Effector memory CD4-positive, alpha-beta T cell (primary cell): ENCODE results near the gene PIAS4.
"Not testable (repeated sequence)": the region's sequence is repeated elsewhere in the genome, so short reads cannot be mapped to it uniquely, and the experiment has no call there.

ENCODE experiments used
- DNase-seq, 3 donors: peaks; one replicate each; pipeline ENCODE4 v3.0.0-alpha.2; 2020
- H3K27ac ChIP-seq: 2 replicates; pipeline ENCODE4 v1.7.0; 2013; ENCODE audit warnings: mild to moderate bottlenecking, low read length, moderate library complexity; ENCODE audit not compliant: insufficient read depth, poor library complexity, severe bottlenecking
- H3K27me3 ChIP-seq: replicated peaks from 2 replicates; pipeline ENCODE4 v1.7.0; 2013; ENCODE audit warnings: mild to moderate bottlenecking, low read length; ENCODE audit not compliant: insufficient read depth, control insufficient read depth, poor library complexity, severe bottlenecking
- H3K36me3 ChIP-seq: 2 replicates; pipeline ENCODE4 v1.7.0; 2013; ENCODE audit warnings: mild to moderate bottlenecking, low read length, moderate library complexity; ENCODE audit not compliant: control insufficient read depth, insufficient read depth
- H3K4me1 ChIP-seq: 2 replicates; pipeline ENCODE4 v1.7.0; 2013; ENCODE audit warnings: low read length, mild to moderate bottlenecking; ENCODE audit not compliant: control insufficient read depth, insufficient read depth, poor library complexity, severe bottlenecking
- H3K4me3 ChIP-seq: 2 replicates; pipeline ENCODE4 v1.7.0; 2013; ENCODE audit warnings: low read length, low read depth, mild to moderate bottlenecking; ENCODE audit not compliant: insufficient read depth, poor library complexity, severe bottlenecking
- H3K9me3 ChIP-seq: 2 replicates; pipeline ENCODE4 v1.7.0; 2013; ENCODE audit warnings: mild to moderate bottlenecking, low read length, moderate library complexity; ENCODE audit not compliant: control insufficient read depth

PIAS4 gene

GRCh38 chr19:3984584-3984907, 23.0 kb upstream of the PIAS4 start:
- Histone ChIP-seq H3K9me3 (no peaks in the 10 kb centered on the region), H3K4me3 (peak overlapping the region; percentile 99), H3K27ac (peak overlapping the region; percentile 78), H3K27me3 (no peaks in the 10 kb centered on the region), H3K36me3 (peaks cover 47% of the 10 kb centered on the region), H3K4me1 (peaks cover 29% of the 10 kb centered on the region)
- no peak for DNase-seq

GRCh38 chr19:3984908-3985642, 22.5 kb upstream of the PIAS4 start, which contains the start of gene EEF2:
Gene EEF2, minus strand, starts transcription at chr19:3985463. Its CDS starts 83 bp downstream, at chr19:3985380.
- DNase-seq = peak; percentile 80 to 91 (median 85)
- Histone ChIP-seq H3K4me1 (peaks cover 29% of the 10 kb centered on the region), H3K9me3 (no peaks in the 10 kb centered on the region), H3K27ac (peak within 1 kb of the TSS; percentile 78), H3K4me3 (peak within 1 kb of the TSS; percentile 99), H3K27me3 (no peaks in the 10 kb centered on the region), H3K36me3 (peaks cover 42% of the 10 kb centered on the region)

GRCh38 chr19:3985643-3986259, 21.8 kb upstream of the PIAS4 start:
- H3K27me3 ChIP-seq = no peaks in the 10 kb centered on the region
- DNase-seq = no peak
- peaks cover 29% of the 10 kb centered on the region for H3K4me1 ChIP-seq
- peak overlapping the region; percentile 99 for H3K4me3 ChIP-seq
- H3K9me3 ChIP-seq = no peaks in the 10 kb centered on the region
- peaks cover 35% of the 10 kb centered on the region for H3K36me3 ChIP-seq
- peak overlapping the region; percentile 24 for H3K27ac ChIP-seq

GRCh38 chr19:3986260-3987041, 21.1 kb upstream of the PIAS4 start:
- peak overlapping the region; percentile 99 for H3K4me3 ChIP-seq
- H3K36me3 ChIP-seq = peaks cover 28% of the 10 kb centered on the region
- no peaks in the 10 kb centered on the region for H3K9me3 ChIP-seq
- H3K27ac ChIP-seq = peak overlapping the region; percentile 24
- DNase-seq = peak in 1 of 3 donors; percentile 53
- no peaks in the 10 kb centered on the region for H3K27me3 ChIP-seq
- peaks cover 29% of the 10 kb centered on the region for H3K4me1 ChIP-seq

GRCh38 chr19:3987619-3988371, 19.7 kb upstream of the PIAS4 start:
- Histone ChIP-seq H3K9me3 (no peaks in the 10 kb centered on the region), H3K4me1 (peaks cover 29% of the 10 kb centered on the region), H3K27ac (no peak overlapping the region), H3K27me3 (no peaks in the 10 kb centered on the region), H3K4me3 (peak overlapping the region; percentile 99), H3K36me3 (peaks cover 14% of the 10 kb centered on the region)
- DNase-seq = peak; percentile 79 to 87 (median 83)

GRCh38 chr19:3990815-3991117, 16.8 kb upstream of the PIAS4 start:
- DNase-seq = no peak
- no peaks in the 10 kb centered on the region for H3K36me3 ChIP-seq
- H3K27ac ChIP-seq = no peak overlapping the region
- no peaks in the 10 kb centered on the region for H3K9me3 ChIP-seq
- no peak overlapping the region for H3K4me3 ChIP-seq
- no peaks in the 10 kb centered on the region for H3K27me3 ChIP-seq
- peaks cover 16% of the 10 kb centered on the region for H3K4me1 ChIP-seq

- Histone ChIP-seq H3K27ac (no peak overlapping the region), H3K4me1 (no peaks in the 10 kb centered on the region), H3K36me3 (no peaks in the 10 kb centered on the region), H3K27me3 (no peaks in the 10 kb centered on the region), H3K9me3 (no peaks in the 10 kb centered on the region), H3K4me3 (no peak overlapping the region)
- DNase-seq = no peak
These were observed 11.9 kb upstream of the PIAS4 start for GRCh38 chr19:3995607-3996006.

GRCh38 chr19:3998667-3999412, 8.7 kb upstream of the PIAS4 start:
- not testable (repeated sequence) for H3K27me3 ChIP-seq, H3K27ac ChIP-seq

GRCh38 chr19:4000798-4001197, 6.7 kb upstream of the PIAS4 start:
- not testable (repeated sequence) for H3K9me3 ChIP-seq, H3K4me3 ChIP-seq, H3K36me3 ChIP-seq, DNase-seq, H3K4me1 ChIP-seq, H3K27ac ChIP-seq, H3K27me3 ChIP-seq

More at GRCh38 chr19:3998667-3999412, 8.7 kb upstream of the PIAS4 start:
- not testable (repeated sequence) for H3K9me3 ChIP-seq, H3K4me3 ChIP-seq, DNase-seq, H3K36me3 ChIP-seq, H3K4me1 ChIP-seq
